ENCODE measurements around the gene KIAA1191.

KIAA1191 gene

GRCh38 chr5:176365351-176366231 is 4.0 kb upstream of the KIAA1191 start, which contains the start of gene ARL10:
TSS of gene ARL10 (plus strand) at chr5:176365487. CDS start at chr5:176365564, 77 bp downstream.
- DNase-seq, result peak in 1 of 2 experiments; percentile 30

- DNase-seq, result peak in 1 of 2 experiments; percentile 9
These were observed 3.3 kb upstream of the KIAA1191 start for GRCh38 chr5:176364765-176365350.

GRCh38 chr5:176362233-176362490 is 598 bp upstream of the KIAA1191 start:
- no peak for DNase-seq

- DNase-seq, result peak; percentile 5 to 32
These were observed 599 bp downstream of the KIAA1191 start for GRCh38 chr5:176360894-176361436.

- no peak for DNase-seq
These were observed 1.9 kb downstream of the KIAA1191 start for GRCh38 chr5:176359658-176360057.

GRCh38 chr5:176356179-176356566 is 5.4 kb downstream of the KIAA1191 start:
- no peak for DNase-seq

- DNase-seq, result no peak
These were observed 6.0 kb downstream of the KIAA1191 start for GRCh38 chr5:176355400-176356178.

- DNase-seq, result no peak
These were observed 8.0 kb downstream of the KIAA1191 start for GRCh38 chr5:176353533-176353932.

DNA sequence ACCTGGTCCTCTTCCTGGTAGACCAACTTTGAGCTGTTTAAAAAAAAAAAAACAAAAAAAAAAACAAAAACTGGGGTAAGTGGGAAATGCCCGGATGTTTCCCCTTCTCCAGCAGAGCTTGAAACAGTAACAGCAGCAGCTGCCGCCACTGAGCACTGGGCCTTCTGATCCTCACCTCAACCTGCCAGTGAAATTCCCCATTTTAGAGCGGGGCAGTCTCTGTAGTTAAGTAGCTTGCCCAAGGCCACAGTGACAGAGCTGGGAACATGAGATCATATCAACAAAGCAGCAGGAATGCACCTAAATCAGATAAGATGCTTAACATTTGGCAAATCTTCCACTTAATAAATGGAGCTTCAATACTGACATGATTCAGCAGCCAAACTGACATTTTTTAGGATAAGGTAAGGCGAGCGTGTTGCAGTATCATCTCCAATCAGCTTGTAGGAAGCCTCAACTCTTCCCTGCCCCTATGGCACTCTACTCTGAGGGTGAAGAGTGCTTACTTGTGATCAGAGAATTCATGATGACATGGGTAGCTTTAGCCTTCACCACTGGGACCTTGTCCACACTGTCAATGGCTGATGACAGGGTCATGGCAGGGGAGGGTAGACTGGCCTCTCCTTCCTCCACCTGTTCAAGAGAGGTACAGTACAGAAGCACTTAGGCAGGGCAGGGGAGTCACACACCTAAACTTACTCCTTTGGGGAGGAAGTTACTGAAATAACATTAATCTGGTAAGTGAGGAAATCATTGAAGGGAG is 9.3 kb downstream of the KIAA1191 start:
- DNase-seq, result no peak

GRCh38 chr5:176350416-176350815 is 11.1 kb downstream of the KIAA1191 start:
- no peak for DNase-seq

DNA sequence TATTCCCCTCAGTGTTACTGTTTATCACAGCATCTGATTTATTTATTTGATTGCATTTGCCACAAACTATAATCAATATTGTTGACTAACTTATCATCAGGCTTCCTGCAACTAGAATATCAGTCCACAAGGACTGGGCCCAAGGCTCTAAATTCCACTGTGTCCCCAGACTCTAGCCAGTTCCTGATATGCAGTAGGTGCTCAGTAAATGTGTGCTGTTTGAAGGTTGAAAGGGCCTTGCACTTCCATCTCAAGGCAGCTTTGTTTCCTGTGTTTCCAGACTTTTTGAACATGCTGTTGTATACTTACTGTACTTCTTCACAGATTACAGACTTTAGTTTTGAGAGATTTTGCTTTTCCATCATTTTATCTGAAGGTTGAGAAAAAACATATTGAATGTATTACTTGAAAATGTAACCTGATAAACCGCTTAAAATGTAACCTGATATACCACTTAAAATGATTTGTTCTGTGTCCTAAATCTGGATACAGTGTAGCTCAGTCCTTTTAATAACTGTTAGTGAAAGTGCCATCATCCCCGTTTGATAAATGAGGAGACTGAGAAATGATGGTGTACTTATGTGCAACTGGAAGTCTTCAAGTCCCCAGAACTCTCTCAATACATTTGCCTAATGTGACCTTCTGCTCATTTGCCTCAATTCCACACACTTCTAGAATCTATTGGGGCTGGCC is 18.7 kb downstream of the KIAA1191 start:
- DNase-seq, result no peak

- no peak for DNase-seq
These were observed 19.4 kb downstream of the KIAA1191 start for GRCh38 chr5:176342158-176342483.

DNA sequence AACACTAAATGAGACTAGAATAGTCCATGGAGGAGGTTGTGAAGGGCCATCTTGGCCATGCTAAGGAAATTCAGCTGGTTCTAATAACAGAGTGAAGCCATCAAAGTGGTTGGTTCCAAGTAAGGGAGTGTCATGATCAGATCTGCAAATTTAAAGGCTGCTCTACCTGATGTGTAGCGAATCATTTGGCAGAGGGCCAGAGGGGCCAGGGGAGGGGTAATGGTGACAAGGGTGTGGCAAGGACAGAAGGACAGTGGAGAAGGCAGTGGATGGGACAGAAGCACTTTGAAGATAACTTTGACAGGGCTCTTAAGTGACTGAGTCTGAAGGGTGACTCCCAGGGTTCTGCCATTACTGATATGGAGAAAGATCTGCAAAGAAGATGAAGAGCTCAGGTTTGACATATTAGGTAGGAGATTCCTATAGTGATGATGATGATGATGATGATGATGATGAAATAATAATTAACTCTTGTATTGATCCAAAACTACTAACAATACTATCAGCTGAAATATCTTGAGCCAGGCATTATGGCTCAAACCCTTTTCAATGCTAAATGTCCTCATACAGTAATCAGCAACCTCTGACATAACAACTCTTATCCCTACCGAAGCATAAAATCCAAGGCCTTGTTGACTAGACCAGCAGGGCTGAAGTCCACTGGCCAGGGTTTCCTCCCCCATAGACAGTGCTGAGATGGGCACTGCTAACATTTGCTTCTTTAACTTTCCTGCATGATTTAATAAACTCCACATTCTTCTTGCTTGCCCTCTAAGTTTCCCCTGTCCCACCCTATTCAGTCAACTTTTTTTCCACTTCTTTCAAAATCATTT is 20.0 kb downstream of the KIAA1191 start:
- no peak for DNase-seq

DNA sequence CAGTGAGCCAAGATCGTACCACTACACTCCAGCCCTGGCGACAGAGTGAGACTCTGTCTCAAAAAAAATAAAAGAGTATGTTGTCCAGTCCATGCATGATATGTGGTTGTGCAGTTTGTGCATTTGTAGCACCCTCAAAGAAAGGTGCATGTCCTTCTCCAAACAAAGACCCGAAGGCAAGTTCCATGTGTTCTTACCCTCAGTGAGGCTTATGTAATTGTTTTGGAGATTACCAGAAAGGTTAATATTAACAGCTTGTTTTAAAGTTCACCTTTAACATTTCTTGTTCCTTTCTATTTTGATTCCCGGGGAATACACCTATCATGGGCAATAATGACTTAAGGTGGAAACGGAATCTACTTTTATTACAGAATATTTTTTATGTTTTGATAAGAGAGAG is 22.3 kb downstream of the KIAA1191 start:
- DNase-seq, result no peak

GRCh38 chr5:176337913-176338312 is 23.7 kb downstream of the KIAA1191 start:
- DNase-seq, result no peak

GRCh38 chr5:176334031-176334770 is 27.4 kb downstream of the KIAA1191 start:
- DNase-seq, result no peak

DNA sequence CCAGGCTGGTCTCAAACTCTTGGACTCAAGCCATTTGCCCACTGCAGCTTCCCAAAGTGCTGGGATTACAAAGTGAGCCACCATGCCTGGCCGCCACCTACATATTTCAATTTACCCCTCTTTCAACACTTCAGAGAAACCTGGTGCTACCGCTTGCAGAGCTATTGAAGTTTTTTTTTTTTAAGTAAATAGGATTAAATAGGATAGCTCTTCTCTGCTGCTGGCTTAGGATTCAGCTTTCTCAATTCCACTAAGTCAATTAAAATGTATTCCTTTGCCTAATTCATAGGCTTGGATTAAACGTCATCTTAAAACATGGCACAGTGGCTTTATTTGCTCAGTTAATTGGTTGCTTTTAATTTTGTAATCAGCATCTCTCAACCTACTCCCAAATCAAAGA is 41.0 kb downstream of the KIAA1191 start:
- DNase-seq, result no peak

GRCh38 chr5:176319827-176320554 is 41.6 kb downstream of the KIAA1191 start:
- peak; percentile 30 to 47 for DNase-seq

GRCh38 chr5:176317534-176318374 is 43.8 kb downstream of the KIAA1191 start:
- DNase-seq, result no peak

Measured in Kasumi-1 (cell line).